ENCODE results near the gene WDR62. TPM values are rescaled to one million over a fixed set of nuclear protein-coding genes. Genes with fewer than 3 reads are reported as not detected.

WDR62 gene
- total and polyA plus RNA-seq, 2 of the 8 experiments (the other 6 are each of a cell fraction or from before 2014, with no cell fraction given), result 28.2 to 39.5 TPM

DNA sequence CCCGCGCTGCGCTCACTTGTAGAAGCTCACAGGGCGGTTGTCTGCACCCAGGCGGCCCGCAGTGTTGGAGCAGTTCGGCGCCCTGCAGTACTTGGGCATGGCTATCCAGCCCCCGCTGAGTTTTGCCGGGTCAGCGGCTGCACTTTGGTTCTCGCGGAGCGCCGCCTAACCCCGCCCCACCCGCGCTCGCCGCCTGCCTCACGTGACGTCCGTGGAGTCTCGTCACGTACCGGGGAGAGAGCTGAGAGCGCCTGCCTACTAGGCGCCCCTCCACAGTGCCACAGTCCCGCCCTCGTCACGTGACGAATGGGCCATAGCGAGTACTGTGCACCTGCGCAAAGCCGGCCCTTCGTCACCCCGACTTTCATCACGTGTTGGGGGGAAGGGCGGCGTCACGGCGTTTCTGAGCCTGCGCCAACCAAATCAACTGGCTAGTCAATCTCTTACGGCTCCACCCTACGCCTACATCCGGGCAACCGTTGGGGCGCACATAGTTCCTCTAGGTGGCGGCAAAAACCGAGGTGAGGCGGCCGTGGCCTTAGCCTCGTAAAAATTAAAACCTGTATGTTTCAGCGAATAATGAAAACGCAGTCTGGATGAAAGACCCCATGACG is 471 bp upstream of the WDR62 start, which contains the start of gene THAP8 (continued):
- TF ChIP-seq NANOG (IDR thresholded peaks at IDR 0.05; ENCODE audit: insufficient read depth, low read depth, low read length, poor library complexity, severe bottlenecking), result no peak
- TF ChIP-seq SUZ12 (IDR thresholded peaks at IDR 0.05; ENCODE audit: low read length), result no peak
- TF ChIP-seq BRCA1 (IDR thresholded peaks at IDR 0.05; ENCODE audit: low read depth, low read length), result no peak
- TF ChIP-seq KDM1A (IDR thresholded peaks at IDR 0.05; ENCODE audit: borderline replicate concordance, low read length), result no peak
- no peak for TF ChIP-seq CHD2 (IDR thresholded peaks at IDR 0.05; ENCODE audit: low read length)
- TF ChIP-seq ZNF274 (IDR thresholded peaks at IDR 0.05; ENCODE audit: borderline replicate concordance, extremely low read depth, low read length), result no peak
- no peak for TF ChIP-seq SP2 (IDR thresholded peaks at IDR 0.05; ENCODE audit: low read length)
- TF ChIP-seq HDAC2 (IDR thresholded peaks at IDR 0.05; ENCODE audit: borderline replicate concordance in 1 of 2, low read depth in 2 of 2, low read length in 2 of 2), result peak in 1 of 2 experiments; percentile 77; a peak in 2 of 4 replicates
- TF ChIP-seq, protein P1, sequence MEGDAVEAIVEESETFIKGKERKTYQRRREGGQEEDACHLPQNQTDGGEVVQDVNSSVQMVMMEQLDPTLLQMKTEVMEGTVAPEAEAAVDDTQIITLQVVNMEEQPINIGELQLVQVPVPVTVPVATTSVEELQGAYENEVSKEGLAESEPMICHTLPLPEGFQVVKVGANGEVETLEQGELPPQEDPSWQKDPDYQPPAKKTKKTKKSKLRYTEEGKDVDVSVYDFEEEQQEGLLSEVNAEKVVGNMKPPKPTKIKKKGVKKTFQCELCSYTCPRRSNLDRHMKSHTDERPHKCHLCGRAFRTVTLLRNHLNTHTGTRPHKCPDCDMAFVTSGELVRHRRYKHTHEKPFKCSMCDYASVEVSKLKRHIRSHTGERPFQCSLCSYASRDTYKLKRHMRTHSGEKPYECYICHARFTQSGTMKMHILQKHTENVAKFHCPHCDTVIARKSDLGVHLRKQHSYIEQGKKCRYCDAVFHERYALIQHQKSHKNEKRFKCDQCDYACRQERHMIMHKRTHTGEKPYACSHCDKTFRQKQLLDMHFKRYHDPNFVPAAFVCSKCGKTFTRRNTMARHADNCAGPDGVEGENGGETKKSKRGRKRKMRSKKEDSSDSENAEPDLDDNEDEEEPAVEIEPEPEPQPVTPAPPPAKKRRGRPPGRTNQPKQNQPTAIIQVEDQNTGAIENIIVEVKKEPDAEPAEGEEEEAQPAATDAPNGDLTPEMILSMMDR (IDR thresholded peaks at IDR 0.05; ENCODE audit: control extremely low read depth in 1 of 3, insufficient read depth in 1 of 3, low read depth in 1 of 3, low read length in 3 of 3), result peak; percentile 18 to 36 (median 26); a peak in 2 of 4 replicates
- peak; percentile 66 for TF ChIP-seq TAF7 (optimal IDR thresholded peaks at IDR 0.05; ENCODE audit: borderline replicate concordance, low read depth, low read length)
- peak; percentile 54; the same call in 1 of the 2 replicates for TF ChIP-seq NRF1 (IDR thresholded peaks at IDR 0.05; ENCODE audit: low read depth, low read length)
- peak; percentile 89 for TF ChIP-seq CREB1 (IDR thresholded peaks at IDR 0.05)
- peak; percentile 77; the same call in 1 of the 2 replicates for TF ChIP-seq TCF12 (IDR thresholded peaks at IDR 0.05; ENCODE audit: low read depth, low read length)
- no peak for TF ChIP-seq SIRT6 (IDR thresholded peaks at IDR 0.05; ENCODE audit: low read length)
- no peak for TF ChIP-seq RXRA (IDR thresholded peaks at IDR 0.05; ENCODE audit: insufficient read depth, low read depth, low read length)
- peak; percentile 95 for TF ChIP-seq PHF8 (conservative IDR thresholded peaks at IDR 0.05; ENCODE audit: low read depth, low read length)
- no peak for TF ChIP-seq KDM5A (IDR thresholded peaks at IDR 0.05; ENCODE audit: low read length)
- TF ChIP-seq CHD1 (IDR thresholded peaks at IDR 0.05; ENCODE audit: low read depth, low read length), result no peak
- peak; percentile 47; the same call in 1 of the 2 replicates for TF ChIP-seq JUND (IDR thresholded peaks at IDR 0.05; ENCODE audit: low read length)
- TF ChIP-seq SP1 (IDR thresholded peaks at IDR 0.05; ENCODE audit: low read depth, low read length), result no peak
- peak; percentile 70 for TF ChIP-seq TBP (IDR thresholded peaks at IDR 0.05; ENCODE audit: low read depth, low read length)
- peak; percentile 95 for TF ChIP-seq MAX (IDR thresholded peaks at IDR 0.05)
- no peak for TF ChIP-seq CTBP2 (IDR thresholded peaks at IDR 0.05; ENCODE audit: borderline replicate concordance, insufficient read depth, insufficient read length, low read length)
